Activated T-cell treated with anti-CD3 and anti-CD28 coated beads, Interleukin-2, amount 50 U/mL, for 4 hours (primary cell): ENCODE results near the gene ZNF746. TPM values are rescaled to one million over a fixed set of nuclear protein-coding genes. Genes with fewer than 3 reads are reported as not detected.
A peak's percentile ranks its signal among the peaks of the same experiment; 100 is the strongest.

ENCODE experiments used
- ATAC-seq, 2 donors: fragments of 200-7000 bp; cut with Tn5 transposase; one replicate each; pipeline ENCODE4 v1.10.0; 2021
- DNase-seq: peaks from one replicate; pipeline ENCODE4 v3.0.0-alpha.2; 2020
- H3K27me3 Mint-ChIP-seq: one replicate; pipeline ENCODE4 v1.8.0; 2021; ENCODE audit warnings: low read depth, mixed read lengths
- H3K36me3 Mint-ChIP-seq: one replicate; pipeline ENCODE4 v1.8.0; 2022; ENCODE audit warnings: mixed read lengths; ENCODE audit not compliant: insufficient read depth
- H3K4me1 Mint-ChIP-seq: one replicate; pipeline ENCODE4 v1.8.0; 2021; ENCODE audit warnings: low read depth, mixed read lengths
- H3K4me3 Mint-ChIP-seq: one replicate; pipeline ENCODE4 v1.8.0; 2021; ENCODE audit warnings: mild to moderate bottlenecking, moderate library complexity, mixed read lengths
- H3K9me3 Mint-ChIP-seq: one replicate; pipeline ENCODE4 v1.8.0; 2021; ENCODE audit warnings: mixed read lengths
- total RNA-seq, 3 donors: library from RNA; stranded (reverse); gene quantifications; one replicate each; pipeline ENCODE4 v1.2.1, GENCODE V29; 2021

ZNF746 gene
- total RNA-seq, result 10 to 100 TPM; 24.6 to 25.6 (median 25.1) TPM

- Mint-ChIP-seq H3K4me3 (peak within 1 kb of the TSS; percentile 97), H3K9me3 (no peaks in the 10 kb centered on the region), H3K36me3 (peaks cover 13% of the 10 kb centered on the region), H3K27me3 (no peaks in the 10 kb centered on the region), H3K4me1 (peaks cover 27% of the 10 kb centered on the region)
- DNase-seq, result peak; percentile 73
- ATAC-seq, result peak; percentile 95
Measured at GRCh38 chr7:149497467-149498261, at the start of gene ZNF746. TSS of gene ZNF746 (minus strand) at chr7:149497809. CDS start at chr7:149497536, 273 bp downstream.

- no peaks in the 10 kb centered on the region for H3K4me1 Mint-ChIP-seq
- no peak for DNase-seq
- H3K27me3 Mint-ChIP-seq, result no peaks in the 10 kb centered on the region
- no peak overlapping the region for H3K4me3 Mint-ChIP-seq
- peaks cover 46% of the 10 kb centered on the region for H3K36me3 Mint-ChIP-seq
- H3K9me3 Mint-ChIP-seq, result no peaks in the 10 kb centered on the region
- no peak for ATAC-seq
Measured at GRCh38 chr7:149547126-149547525, 49.5 kb upstream of the ZNF746 start.

GRCh38 chr7:149546331-149546730 lies 48.7 kb upstream of the ZNF746 start:
- no peak for DNase-seq
- Mint-ChIP-seq H3K9me3 (no peaks in the 10 kb centered on the region), H3K4me1 (no peaks in the 10 kb centered on the region), H3K4me3 (no peak overlapping the region), H3K27me3 (no peaks in the 10 kb centered on the region), H3K36me3 (peaks cover 40% of the 10 kb centered on the region)
- no peak for ATAC-seq

DNA sequence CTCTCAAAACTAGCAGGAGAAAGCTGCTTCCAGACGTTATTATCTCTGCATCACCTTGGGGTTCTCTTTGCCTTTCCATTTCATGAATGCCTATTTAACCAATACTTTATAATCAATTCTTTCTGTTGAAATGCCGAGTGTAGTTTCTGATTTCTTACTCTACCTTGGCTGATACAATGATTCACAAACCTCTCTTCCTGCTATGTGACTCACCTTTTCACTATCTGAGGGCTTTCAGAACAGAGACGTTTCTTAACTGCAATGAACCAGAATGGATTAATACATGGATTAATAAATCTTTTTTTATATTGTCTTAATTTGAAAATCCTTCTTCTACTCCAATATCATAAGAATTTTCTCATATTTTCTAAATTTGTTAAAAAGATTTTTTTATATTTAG lies 46.4 kb upstream of the ZNF746 start:
- Mint-ChIP-seq H3K9me3 (no peaks in the 10 kb centered on the region), H3K4me3 (no peak overlapping the region), H3K36me3 (peaks cover 31% of the 10 kb centered on the region), H3K27me3 (no peaks in the 10 kb centered on the region), H3K4me1 (no peaks in the 10 kb centered on the region)
- ATAC-seq (peak in 1 of 2 donors; percentile 70), DNase-seq (no peak)

GRCh38 chr7:149532654-149533053 lies 35.0 kb upstream of the ZNF746 start:
- peaks cover 22% of the 10 kb centered on the region for H3K9me3 Mint-ChIP-seq
- H3K36me3 Mint-ChIP-seq, result peaks cover 6% of the 10 kb centered on the region
- peaks cover 3% of the 10 kb centered on the region for H3K27me3 Mint-ChIP-seq
- H3K4me1 Mint-ChIP-seq, result peaks cover 10% of the 10 kb centered on the region
- no peak for DNase-seq
- no peak overlapping the region for H3K4me3 Mint-ChIP-seq
- ATAC-seq, result no peak

- Mint-ChIP-seq H3K27me3 (peaks cover 3% of the 10 kb centered on the region), H3K4me3 (no peak overlapping the region), H3K9me3 (peaks cover 26% of the 10 kb centered on the region), H3K4me1 (no peaks in the 10 kb centered on the region), H3K36me3 (peaks cover 6% of the 10 kb centered on the region)
- no peak for ATAC-seq
- DNase-seq, result no peak
Measured at GRCh38 chr7:149529136-149529718, 31.6 kb upstream of the ZNF746 start.

DNA sequence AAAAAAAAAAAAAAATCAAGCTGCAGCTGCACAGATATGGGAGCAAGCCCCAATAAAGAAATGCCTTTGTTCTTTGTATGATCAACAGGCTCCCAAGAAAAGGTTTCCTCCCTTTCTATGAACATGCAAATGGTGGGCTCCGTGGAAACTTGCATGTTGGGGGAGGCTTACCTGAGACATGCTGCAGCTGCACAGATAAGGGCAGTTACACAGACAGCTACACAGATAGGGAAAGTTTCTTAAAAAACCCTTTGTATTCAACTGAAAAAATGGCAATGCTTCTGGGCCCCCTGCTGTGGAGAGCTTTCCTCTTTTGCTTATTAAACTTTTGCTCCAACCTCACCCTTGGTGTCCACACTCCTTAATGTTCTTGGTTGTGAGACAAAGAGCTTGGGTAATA lies 29.8 kb upstream of the ZNF746 start:
- Mint-ChIP-seq H3K4me1 (no peaks in the 10 kb centered on the region), H3K9me3 (peaks cover 26% of the 10 kb centered on the region), H3K36me3 (peaks cover 6% of the 10 kb centered on the region), H3K27me3 (peaks cover 3% of the 10 kb centered on the region), H3K4me3 (no peak overlapping the region)
- DNase-seq, result no peak
- no peak for ATAC-seq

GRCh38 chr7:149525280-149525679 lies 27.7 kb upstream of the ZNF746 start:
- Mint-ChIP-seq H3K4me1 (no peaks in the 10 kb centered on the region), H3K4me3 (no peak overlapping the region), H3K27me3 (peaks cover 3% of the 10 kb centered on the region), H3K9me3 (peaks cover 26% of the 10 kb centered on the region), H3K36me3 (peaks cover 6% of the 10 kb centered on the region)
- ATAC-seq, result no peak
- DNase-seq, result no peak

DNA sequence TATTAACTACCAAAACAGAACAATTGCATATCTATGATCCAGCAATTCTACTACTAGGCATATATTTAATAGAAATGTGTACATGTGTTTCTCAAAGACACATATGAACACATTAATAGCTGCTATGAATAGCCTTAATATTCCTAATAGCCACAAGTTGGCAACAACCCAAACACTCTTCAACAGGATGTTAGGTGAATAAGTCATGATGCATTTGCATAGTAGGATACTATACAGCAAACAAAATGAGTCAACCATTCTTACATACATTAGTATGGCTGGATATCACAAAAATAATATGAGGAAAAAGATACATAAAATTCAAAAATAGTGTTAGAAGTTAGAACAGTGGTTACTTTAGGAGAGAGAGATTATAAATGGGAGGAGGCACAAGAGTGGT lies 26.8 kb upstream of the ZNF746 start:
- Mint-ChIP-seq H3K27me3 (peaks cover 3% of the 10 kb centered on the region), H3K4me1 (no peaks in the 10 kb centered on the region), H3K9me3 (peaks cover 19% of the 10 kb centered on the region), H3K36me3 (peaks cover 6% of the 10 kb centered on the region), H3K4me3 (no peak overlapping the region)
- no peak for ATAC-seq
- DNase-seq, result no peak

DNA sequence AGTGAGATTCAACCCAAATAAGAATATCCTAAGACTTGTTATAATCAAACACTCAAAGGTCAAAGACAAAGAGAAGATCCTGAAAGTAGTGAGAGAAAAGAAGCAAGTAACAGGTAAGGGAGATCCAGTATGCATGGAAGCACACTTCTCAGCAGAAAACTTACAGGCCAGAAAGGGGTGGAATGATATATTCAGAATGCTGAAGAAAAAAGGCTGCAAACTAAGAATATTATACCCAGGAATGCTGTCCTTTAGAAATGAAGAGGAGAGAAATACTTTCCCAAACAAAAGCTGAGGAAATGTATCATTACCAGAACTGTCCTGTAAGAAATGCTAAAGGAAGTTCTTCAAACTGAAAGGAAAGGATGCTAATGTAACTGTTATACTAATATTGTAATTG lies 12.6 kb upstream of the ZNF746 start:
- H3K36me3 Mint-ChIP-seq, result peaks cover 3% of the 10 kb centered on the region
- ATAC-seq (no peak), DNase-seq (no peak)
- H3K27me3 Mint-ChIP-seq, result peaks cover 4% of the 10 kb centered on the region
- peaks cover 43% of the 10 kb centered on the region for H3K9me3 Mint-ChIP-seq
- H3K4me3 Mint-ChIP-seq, result no peak overlapping the region
- H3K4me1 Mint-ChIP-seq, result no peaks in the 10 kb centered on the region

- H3K36me3 Mint-ChIP-seq, result peaks cover 3% of the 10 kb centered on the region
- H3K9me3 Mint-ChIP-seq, result peaks cover 44% of the 10 kb centered on the region
- no peak for DNase-seq
- H3K4me1 Mint-ChIP-seq, result no peaks in the 10 kb centered on the region
- H3K27me3 Mint-ChIP-seq, result peaks cover 2% of the 10 kb centered on the region
- no peak overlapping the region for H3K4me3 Mint-ChIP-seq
- ATAC-seq, result no peak
Measured at GRCh38 chr7:149509774-149510173, 12.2 kb upstream of the ZNF746 start.

- ATAC-seq (no peak), DNase-seq (no peak)
- peaks cover 4% of the 10 kb centered on the region for H3K27me3 Mint-ChIP-seq
- H3K4me1 Mint-ChIP-seq, result peaks cover under 1% of the 10 kb centered on the region
- H3K9me3 Mint-ChIP-seq, result peaks cover 19% of the 10 kb centered on the region
- peaks cover 3% of the 10 kb centered on the region for H3K36me3 Mint-ChIP-seq
- H3K4me3 Mint-ChIP-seq, result no peak overlapping the region
Measured at GRCh38 chr7:149505551-149505950, 7.9 kb upstream of the ZNF746 start.

DNA sequence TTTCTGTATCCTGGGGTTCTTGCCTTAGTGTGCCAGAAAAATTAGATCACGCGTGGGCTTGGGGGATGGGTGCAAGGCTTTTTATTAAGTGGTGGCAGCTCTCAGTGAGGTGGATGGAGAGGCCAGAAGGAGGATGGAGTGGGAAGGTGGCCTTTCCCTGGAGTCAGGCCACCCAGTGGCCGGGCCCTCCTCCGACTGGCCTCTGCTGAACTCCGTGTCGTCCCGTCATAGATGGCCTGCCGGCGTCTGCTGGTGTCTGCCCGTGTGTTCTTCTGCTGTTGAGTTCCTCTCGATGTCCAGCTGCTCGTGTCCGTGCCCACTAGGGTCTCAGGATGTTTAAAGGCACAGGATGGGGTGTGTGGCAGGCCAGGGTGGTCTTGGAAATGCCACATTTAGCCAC lies 4.0 kb upstream of the ZNF746 start:
- peaks cover 4% of the 10 kb centered on the region for H3K27me3 Mint-ChIP-seq
- H3K9me3 Mint-ChIP-seq, result peaks cover 12% of the 10 kb centered on the region
- ATAC-seq, result no peak
- H3K4me1 Mint-ChIP-seq, result peaks cover 9% of the 10 kb centered on the region
- peaks cover 5% of the 10 kb centered on the region for H3K36me3 Mint-ChIP-seq
- H3K4me3 Mint-ChIP-seq, result no peak overlapping the region
- no peak for DNase-seq

DNA sequence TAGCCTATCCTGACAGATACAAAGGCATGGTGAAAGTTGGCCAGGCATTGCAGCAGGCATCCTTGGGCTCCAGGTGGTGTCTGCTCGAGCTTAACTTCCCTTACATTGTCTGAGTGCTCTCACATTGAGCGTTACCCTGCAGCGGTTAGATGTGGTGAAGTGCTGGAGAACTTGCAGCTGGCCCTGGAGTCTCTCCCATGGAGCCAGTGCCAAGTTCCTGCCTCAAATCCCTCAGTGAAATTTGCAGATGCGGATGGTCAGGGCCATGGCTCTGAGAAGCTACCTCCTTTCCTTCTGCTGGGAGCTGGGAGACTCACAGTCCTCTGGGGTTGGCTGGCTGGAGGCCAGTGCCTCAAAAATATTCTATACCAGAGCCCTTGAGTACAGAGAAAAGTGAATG lies 3.3 kb upstream of the ZNF746 start:
- no peak for DNase-seq
- Mint-ChIP-seq H3K36me3 (peaks cover 5% of the 10 kb centered on the region), H3K9me3 (peaks cover 9% of the 10 kb centered on the region), H3K4me1 (peaks cover 16% of the 10 kb centered on the region), H3K27me3 (peaks cover 1% of the 10 kb centered on the region), H3K4me3 (no peak overlapping the region)
- no peak for ATAC-seq

GRCh38 chr7:149500201-149500600 lies 2.6 kb upstream of the ZNF746 start:
- Mint-ChIP-seq H3K9me3 (peaks cover 4% of the 10 kb centered on the region), H3K4me3 (no peak overlapping the region), H3K36me3 (peaks cover 2% of the 10 kb centered on the region), H3K27me3 (peaks cover 1% of the 10 kb centered on the region), H3K4me1 (peaks cover 22% of the 10 kb centered on the region)
- DNase-seq (no peak), ATAC-seq (no peak)
